GM10266 (cell line): ENCODE data around the gene ITGAD.

Experiments
- DNase-seq: peaks from one replicate; pipeline ENCODE4 v3.0.0; 2012; ENCODE audit errors: extremely low spot score
- TF ChIP-seq, protein P1 (sequence below): IDR thresholded peaks from 2 replicates; pipeline ENCODE4 v1.5.1; 2012; ENCODE audit warnings: mild to moderate bottlenecking, low read depth; ENCODE audit not compliant: control insufficient read depth, insufficient read depth; ENCODE audit errors: missing control alignments

Gene ITGAD

DNA sequence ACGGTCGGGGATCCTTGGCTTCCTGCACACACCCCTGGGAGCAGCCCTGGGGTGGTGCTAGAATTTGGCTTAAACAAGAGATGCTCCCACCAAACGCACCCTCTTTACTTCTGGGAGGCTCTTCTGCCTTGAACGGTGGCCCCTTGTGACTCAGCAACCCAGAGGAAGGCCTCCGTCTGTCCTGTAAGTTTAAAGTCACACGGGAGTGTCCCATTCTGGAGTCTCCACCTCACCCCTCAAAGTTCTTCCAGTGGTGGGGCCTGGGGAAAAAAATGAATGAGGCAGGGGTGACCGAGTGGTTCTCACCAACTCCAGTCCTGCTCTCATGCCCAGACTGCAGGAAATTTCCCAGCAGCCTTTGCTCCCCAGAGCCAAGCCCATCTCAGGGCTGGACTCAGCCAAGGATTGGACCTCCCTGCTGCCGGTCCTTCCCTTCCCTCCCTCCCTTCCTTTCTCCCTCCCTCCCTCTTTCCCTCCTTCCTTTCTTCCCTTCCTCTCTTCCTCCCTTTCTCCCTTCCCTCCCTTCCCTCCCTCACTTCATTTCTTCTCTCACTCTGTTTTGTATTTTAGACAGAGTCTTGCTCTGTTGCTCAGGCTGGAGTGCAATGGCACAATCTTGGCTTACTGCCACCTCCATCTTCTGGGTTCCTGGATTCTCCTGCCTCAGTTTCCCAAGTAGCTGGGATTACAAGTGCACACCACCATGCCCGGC, 11.4 kb downstream of the ITGAD start:
- TF ChIP-seq, protein P1, sequence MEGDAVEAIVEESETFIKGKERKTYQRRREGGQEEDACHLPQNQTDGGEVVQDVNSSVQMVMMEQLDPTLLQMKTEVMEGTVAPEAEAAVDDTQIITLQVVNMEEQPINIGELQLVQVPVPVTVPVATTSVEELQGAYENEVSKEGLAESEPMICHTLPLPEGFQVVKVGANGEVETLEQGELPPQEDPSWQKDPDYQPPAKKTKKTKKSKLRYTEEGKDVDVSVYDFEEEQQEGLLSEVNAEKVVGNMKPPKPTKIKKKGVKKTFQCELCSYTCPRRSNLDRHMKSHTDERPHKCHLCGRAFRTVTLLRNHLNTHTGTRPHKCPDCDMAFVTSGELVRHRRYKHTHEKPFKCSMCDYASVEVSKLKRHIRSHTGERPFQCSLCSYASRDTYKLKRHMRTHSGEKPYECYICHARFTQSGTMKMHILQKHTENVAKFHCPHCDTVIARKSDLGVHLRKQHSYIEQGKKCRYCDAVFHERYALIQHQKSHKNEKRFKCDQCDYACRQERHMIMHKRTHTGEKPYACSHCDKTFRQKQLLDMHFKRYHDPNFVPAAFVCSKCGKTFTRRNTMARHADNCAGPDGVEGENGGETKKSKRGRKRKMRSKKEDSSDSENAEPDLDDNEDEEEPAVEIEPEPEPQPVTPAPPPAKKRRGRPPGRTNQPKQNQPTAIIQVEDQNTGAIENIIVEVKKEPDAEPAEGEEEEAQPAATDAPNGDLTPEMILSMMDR: no peak
- DNase-seq: no peak

DNA sequence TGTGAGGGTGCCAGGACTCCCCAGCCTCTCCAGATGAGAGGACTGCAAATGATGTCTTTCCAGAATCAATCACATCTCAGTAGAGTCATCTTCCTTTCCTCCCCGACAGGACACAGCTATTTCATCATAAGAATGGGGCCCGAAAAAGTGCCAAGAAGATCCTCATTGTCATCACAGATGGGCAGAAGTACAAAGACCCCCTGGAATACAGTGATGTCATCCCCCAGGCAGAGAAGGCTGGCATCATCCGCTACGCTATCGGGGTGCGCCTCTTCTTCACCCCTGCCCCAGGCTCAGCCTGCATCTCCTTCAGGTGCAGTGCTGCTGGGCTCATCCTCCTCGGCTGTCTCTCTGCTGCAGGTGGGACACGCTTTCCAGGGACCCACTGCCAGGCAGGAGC, 14.3 kb downstream of the ITGAD start:
- no peak for DNase-seq
- TF ChIP-seq, protein P1: no peak

DNA sequence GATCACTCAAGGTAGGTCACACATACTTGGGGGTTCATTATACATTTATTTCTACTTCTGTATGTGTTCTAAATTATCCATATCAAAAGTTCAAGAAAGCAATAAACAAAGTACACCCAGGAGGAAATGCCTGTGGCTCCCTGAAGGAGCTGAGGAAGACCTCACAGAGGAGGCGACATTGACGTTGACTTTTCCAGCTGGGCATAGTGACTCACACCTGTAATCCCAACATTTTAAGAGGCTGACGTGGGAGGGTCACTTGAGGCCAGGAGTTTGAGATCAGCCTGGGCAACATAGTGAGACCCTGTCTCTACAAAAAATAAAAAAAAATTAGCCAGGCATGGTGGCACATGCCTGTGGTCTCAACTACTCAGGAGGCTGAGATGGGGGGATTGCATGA, 16.3 kb downstream of the ITGAD start:
- no peak for DNase-seq

DNA sequence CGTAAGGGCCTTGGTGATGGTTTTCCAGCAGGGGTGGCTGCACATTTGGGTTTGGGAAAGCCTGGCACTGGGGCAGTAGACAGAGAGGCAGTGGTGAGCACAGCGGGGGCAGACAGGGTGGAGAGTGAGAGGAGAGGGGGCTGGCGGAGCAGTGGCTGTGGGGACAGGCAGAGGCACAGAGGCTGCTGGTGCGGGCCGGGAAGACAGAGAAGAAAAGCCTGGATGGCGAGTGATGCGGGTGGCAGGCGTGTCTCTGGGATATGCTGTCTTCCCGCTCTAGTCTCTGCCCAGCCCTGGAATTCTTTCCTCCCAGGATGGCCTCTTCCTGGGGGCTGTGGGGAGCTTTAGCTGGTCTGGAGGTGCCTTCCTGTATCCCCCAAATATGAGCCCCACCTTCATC, 16.9 kb downstream of the ITGAD start:
- no peak for DNase-seq

More for the DNA sequence above, 16.3 kb downstream of the ITGAD start:
- TF ChIP-seq, protein P1: no peak

DNA sequence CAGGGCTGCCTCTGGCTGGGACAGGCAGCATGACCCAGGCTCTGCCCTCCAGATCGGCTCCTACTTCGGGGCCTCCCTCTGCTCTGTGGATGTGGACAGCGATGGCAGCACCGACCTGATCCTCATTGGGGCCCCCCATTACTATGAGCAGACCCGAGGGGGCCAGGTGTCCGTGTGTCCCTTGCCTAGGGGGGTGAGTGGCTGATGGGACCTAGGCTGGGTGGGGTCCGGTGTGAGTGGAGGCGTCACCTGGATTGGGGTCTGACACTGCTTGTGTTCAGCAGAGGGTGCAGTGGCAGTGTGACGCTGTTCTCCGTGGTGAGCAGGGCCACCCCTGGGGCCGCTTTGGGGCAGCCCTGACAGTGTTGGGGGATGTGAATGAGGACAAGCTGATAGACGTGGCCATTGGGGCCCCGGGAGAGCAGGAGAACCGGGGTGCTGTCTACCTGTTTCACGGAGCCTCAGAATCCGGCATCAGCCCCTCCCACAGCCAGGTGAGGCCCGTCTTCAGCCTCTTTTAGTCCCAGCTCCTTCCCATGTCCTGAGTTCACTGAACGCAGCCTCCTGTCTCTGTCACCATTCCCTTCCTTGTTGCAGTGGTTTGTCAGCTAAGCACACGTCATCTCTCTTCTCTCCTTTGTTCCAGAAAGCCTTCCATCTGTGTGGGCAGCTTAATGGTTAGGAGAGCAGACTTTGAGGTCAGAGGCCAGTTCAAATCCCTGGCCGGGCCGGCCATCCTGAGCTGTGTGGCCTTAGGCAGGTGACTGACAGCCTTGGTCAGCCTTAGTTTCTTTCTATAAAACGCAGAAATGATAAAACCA, 18.1 kb downstream of the ITGAD start:
- DNase-seq: no peak
- TF ChIP-seq, protein P1: no peak

More for the DNA sequence above, 16.9 kb downstream of the ITGAD start:
- TF ChIP-seq, protein P1: no peak

DNA sequence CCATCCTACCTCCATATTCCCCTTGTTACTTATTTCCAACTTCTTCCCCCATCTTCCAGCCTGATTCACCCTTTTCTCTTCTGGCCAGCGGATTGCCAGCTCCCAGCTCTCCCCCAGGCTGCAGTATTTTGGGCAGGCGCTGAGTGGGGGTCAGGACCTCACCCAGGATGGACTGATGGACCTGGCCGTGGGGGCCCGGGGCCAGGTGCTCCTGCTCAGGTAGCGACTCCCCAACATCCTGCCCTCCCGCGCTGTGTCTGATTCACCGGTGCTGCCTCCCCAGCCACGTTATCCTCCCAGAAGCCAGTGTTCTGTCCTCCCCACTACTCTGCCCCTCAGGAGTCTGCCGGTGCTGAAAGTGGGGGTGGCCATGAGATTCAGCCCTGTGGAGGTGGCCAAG, 19.6 kb downstream of the ITGAD start:
- TF ChIP-seq, protein P1: no peak

DNA sequence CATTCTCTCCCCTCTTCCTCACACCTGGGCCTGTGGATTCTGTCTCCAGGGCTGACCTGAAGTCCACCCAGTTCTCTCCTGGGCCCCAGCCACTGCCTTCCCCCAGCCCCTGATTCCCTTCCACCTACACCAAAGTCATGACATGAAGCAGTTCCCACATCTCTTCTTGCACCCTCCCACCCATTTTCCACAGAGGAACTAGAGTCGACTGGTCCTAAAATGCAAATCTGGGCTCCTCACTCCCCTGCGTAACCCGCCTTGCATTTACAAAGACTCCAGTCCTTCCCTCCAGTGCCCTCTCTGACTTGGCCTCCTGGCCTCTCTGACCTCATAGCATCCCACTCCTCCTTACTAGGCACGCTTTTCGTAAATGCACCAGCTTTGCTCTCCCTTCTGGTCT, 20.2 kb downstream of the ITGAD start:
- no peak for DNase-seq
- TF ChIP-seq, protein P1: no peak

More for the DNA sequence above, 19.6 kb downstream of the ITGAD start:
- no peak for DNase-seq
